HG03135 (cell line): ENCODE data around the gene SNAPC2.

Experiments used
- ATAC-seq: cut with Tn5 transposase; IDR thresholded peaks from one replicate; pipeline ENCODE4 v1.9.1; 2021; ENCODE audit warnings: mild to moderate bottlenecking, moderate library complexity; ENCODE audit not compliant: unreplicated experiment

SNAPC2 gene

GRCh38 chr19:7919610-7920518, at the start of gene SNAPC2:
Gene SNAPC2 (plus strand): TSS chr19:7920338. CDS start chr19:7920367, 29 bp downstream.
- peak; percentile 59 for ATAC-seq

GRCh38 chr19:7870571-7871436, 49.3 kb upstream of the SNAPC2 start:
- no peak for ATAC-seq

GRCh38 chr19:7871437-7872305, 48.5 kb upstream of the SNAPC2 start:
- ATAC-seq, result no peak

GRCh38 chr19:7872306-7873204, 47.6 kb upstream of the SNAPC2 start:
- no peak for ATAC-seq

- no peak for ATAC-seq
These were observed 46.6 kb upstream of the SNAPC2 start for GRCh38 chr19:7873304-7874075.

GRCh38 chr19:7874076-7874896, 45.9 kb upstream of the SNAPC2 start, which contains the start of gene PRR36:
Gene PRR36 (minus strand): TSS chr19:7874390. CDS start chr19:7873689, 701 bp downstream.
- no peak for ATAC-seq

- ATAC-seq, result no peak
These were observed 45.3 kb upstream of the SNAPC2 start for GRCh38 chr19:7874897-7875273.

GRCh38 chr19:7877249-7877836, 42.8 kb upstream of the SNAPC2 start:
- ATAC-seq, result no peak

GRCh38 chr19:7879111-7879807, 40.9 kb upstream of the SNAPC2 start:
- ATAC-seq, result no peak

- ATAC-seq, result no peak
These were observed 40.3 kb upstream of the SNAPC2 start for GRCh38 chr19:7879836-7880235.

GRCh38 chr19:7881910-7882309, 38.2 kb upstream of the SNAPC2 start:
- no peak for ATAC-seq

- ATAC-seq, result no peak
These were observed 37.0 kb upstream of the SNAPC2 start for GRCh38 chr19:7883105-7883504.

GRCh38 chr19:7883796-7884570, 36.2 kb upstream of the SNAPC2 start:
- no peak for ATAC-seq

GRCh38 chr19:7885818-7886217, 34.3 kb upstream of the SNAPC2 start:
- no peak for ATAC-seq

- ATAC-seq, result no peak
These were observed 32.6 kb upstream of the SNAPC2 start for GRCh38 chr19:7887408-7888144.
